Cerebellar nuclear complex (tissue), 1 donor: ENCODE data around the gene FGFR2.

Experiments used
- DNase-seq, 2 experiments: peaks; one replicate each; lab custom pipeline; 2025; lab: John Stamatoyannopoulos, UW

Gene FGFR2

DNA sequence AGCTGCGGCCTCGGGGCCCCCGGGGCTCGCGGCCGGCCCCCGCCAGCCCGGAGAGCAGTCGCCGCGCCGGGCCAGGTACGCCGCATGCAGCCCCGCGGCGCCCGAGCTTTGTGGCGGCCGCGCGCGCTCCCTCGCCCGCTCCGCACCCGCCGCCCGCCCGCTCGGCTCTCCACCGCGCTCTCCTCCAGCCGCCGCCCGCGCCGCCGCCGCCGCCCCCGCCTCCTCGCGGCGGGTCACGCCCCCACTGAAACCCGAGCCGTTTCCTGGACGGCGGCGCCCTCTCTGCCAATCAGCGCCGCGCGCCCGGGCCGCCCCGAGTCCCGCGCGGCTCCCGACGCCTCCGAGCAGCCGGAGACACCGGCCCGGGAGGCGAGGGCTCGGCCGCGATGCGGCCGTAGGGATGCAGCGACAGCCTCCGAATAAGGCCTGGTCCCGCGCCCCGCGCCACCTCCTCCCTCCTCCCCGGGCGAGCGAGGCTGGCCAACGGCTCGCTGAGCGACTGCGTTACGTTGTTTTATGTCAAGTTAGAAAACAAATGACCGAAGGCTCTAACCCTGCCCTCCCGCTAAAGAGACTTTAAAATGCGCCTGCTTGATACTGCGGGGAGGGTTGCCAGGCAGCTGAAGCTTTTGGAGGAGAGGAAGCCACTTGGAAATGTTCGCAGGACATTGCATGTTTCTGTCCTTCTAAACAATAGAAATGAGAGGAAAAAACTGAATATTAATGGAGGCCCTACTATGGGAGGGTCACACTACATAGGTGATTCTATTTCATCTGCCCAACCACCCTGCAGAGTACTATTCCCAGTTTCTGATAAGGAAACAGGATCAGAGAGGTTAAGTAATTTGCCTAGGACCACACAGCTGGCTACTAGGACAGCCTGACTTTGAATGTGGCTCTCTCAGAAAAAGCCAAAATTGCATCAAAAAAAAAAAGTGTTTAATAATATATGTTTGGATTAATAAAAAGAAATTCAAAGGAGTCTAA is at the start of gene FGFR2:
Gene FGFR2 (minus strand): TSS at position 182 of the 987 bp plus-strand sequence. CDS start 4,627 bp downstream, outside the sequence.
- no peak for DNase-seq

DNA sequence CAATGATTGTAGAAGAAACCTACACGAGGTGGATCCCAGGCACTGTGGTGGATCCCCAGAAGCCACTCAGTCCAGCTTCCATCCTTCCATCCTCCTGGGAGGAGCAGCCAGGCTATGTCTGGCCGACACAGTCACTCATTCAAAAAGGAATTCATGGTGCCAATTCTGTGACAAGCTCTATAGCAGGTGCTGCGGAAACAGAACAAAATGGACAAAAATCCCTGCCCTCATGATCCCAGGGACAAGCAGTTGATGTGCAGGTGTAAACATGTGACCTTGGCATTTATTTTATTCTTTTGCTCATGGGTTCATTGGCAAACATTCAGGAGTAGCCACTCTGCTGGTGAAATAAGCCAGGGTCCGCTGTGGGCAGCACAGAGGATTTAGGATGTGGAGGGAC is 49.2 kb upstream of the FGFR2 start:
- no peak for DNase-seq

DNA sequence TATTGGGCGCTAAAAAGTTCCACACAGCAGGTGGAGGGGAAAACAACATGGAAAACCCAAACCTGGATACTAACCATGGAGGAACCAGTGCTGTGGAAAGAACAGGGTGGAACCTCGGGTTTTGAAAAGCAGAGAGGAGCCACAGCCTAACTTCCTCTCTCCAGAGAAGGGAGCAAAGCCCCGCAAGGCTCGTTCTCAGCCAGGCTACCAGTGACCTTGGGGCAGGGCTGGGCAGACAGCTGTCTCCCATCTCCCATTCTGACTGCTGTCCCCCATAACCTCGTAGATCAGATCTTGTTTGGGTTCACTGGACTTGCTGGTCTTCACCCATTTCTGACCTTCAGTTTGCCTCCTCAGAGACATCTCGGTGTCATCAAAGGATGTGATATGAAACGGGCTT is 47.5 kb upstream of the FGFR2 start:
- DNase-seq, result no peak

DNA sequence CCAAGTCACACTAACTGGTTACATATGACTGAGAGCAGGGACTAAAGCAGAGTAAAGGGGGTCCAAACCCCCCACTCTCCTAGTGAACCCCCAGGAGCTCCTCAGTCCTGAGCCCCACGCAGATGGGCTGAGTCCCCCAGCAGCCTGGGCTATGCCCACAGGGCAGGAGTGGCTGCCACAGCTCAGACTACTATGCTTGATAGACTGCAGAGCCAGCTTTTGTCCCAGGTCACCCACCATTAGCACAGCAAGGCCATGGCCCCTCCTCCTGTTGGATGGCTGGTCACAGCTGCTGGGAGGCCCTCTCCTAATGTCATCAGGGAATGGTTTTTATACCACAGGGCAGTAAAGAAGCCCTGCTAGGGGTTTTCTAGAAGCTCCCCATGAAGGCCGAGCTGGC is 46.3 kb upstream of the FGFR2 start:
- no peak for DNase-seq

DNA sequence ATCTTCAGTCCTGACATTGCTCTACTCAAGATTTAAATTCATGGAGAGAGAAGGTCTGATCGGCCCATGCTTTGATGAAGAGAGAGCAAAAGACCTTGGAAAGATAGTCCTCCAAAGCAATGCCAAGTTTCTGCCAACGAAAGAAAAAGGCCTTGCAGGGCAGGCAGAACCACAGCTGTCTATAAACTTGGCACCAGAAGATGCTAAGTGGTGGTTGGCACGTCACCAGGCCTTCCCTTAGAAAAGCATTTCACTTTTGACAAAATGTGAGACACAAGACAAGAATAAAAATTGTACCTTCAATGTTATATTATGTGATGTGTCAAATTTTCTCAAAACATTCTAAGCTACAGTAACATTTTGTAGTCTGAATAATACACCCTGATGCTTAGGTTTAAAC is 42.0 kb upstream of the FGFR2 start:
- DNase-seq, result no peak

- no peak for DNase-seq
Measured at GRCh38 chr10:121639416-121639815, 41.2 kb upstream of the FGFR2 start.

- DNase-seq, result no peak
Measured at GRCh38 chr10:121637437-121637836, 39.2 kb upstream of the FGFR2 start.

DNA sequence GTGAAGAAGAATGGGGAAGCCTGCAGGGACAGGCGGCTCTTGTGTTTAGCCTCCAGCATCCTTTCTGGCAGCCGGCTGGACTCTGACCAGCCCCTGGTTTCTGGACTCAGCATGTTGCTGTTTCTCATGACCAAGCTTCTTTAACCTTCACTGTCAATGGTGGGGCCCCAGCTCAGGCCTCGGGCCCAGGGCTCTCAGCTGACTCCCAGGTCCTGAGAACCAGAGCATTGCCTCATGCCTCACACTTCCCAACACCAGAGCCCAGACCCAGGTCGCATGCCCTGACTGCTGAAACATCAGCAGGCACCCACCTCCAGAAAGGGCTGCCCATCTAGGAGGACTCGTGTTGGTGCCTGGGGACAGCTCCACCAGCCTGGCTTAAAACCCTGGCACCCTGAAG is 34.8 kb upstream of the FGFR2 start:
- DNase-seq, result no peak

- no peak for DNase-seq
Measured at GRCh38 chr10:121631365-121632029, 33.3 kb upstream of the FGFR2 start.

- no peak for DNase-seq
Measured at GRCh38 chr10:121628859-121629258, 30.6 kb upstream of the FGFR2 start.

DNA sequence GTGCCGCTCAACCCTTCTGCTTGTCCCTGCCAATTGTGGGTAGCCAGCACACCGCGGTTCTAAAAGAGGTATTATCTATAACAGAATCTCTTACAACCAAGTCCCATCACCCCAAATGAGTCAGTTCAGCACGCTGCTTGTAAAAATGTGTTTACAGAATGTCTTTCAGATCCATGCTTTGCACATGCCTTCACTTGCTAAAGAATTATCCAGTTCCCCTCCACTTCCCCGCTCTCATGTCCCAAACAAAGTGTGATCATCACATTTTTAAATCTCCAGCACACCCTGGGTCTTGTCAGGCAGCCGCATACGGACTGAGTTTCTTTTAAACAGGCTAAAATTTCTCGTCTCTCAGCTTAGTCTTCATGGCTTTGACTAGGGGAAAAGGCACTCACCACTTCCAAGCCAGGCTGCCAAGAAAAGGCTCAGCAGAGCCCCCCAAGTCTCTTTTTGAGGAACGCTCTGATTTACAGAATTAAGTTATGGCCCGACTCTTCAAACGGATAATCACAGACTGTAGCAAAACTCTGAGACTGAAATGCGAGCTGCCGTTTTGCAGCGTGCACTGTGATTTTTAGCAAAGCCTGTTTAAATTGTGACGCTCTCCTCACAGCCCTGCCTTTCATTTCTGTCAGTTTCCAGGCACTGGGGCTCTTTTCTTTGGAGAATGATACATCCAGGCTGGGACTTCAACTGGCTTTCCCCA is 29.8 kb upstream of the FGFR2 start:
- DNase-seq, result no peak

DNA sequence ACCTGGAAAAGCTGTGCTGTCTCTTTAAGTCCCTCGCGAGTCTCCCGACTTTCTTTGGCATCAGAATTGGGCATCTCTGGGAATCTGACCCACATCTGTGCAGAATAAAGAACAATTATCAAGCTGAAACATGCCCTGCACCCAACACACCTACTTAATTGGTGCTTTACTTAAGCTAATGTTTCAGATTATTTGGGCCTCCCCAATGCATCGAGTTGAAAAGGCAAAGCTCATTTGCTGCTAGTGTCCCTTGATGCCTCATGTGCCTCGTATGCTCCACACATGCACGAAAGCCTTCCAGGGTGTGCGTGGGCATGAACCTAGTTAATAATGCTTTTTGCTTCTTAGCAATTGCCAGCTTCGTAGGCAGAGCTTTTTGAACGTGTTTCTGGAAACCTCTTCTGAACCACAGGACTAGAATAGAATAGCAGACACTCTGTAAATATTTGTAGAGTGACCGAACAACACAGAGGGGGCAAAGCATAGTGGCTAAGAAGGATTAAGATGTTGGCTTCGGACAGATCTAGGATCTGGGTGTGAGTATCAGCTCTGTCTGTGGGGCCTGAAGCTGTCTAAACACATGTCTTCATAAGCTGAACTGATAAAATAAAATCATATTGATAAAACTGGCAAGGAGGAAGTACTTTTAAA is 26.7 kb upstream of the FGFR2 start:
- no peak for DNase-seq

DNA sequence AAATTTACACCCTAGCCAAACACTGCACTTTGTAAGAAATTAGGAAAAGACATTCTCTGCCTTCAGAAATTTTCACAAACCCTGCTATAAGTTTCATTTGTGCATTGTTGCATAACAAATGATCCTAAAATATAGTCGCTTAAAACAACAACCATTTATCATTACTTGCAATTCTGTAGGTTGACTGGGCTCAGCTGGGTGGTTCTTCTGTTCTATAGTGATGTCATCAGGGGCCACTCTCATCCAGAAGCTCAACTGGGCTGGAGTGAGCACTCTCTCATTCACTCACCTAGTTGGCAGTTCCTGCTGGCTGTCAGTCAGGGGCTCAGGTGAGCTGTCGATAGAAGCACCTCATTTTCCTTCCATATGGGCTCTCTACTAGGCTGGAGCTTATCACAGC is 20.7 kb upstream of the FGFR2 start:
- no peak for DNase-seq

DNA sequence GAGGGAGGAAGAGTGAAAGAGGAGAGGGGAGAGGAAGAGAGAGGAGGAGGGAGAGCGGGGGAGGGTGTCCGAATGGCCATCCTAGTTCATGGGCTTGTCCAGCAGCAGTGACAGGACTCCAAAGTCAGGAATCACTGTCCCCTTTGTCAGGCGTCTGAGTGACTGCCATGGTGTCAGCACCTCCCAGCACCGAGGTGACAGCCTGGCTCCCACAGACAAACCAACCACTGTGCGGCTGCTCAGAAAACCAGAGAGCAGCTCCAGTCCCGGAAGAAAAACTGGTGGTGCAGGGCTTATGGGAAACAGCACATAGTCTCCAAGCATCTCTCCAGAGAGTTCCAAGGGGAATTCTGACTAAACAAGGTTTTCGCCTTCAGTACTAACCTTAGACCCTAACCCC is 18.9 kb upstream of the FGFR2 start:
- DNase-seq, result no peak

GRCh38 chr10:121616291-121616690 is 18.0 kb upstream of the FGFR2 start:
- DNase-seq, result no peak

DNA sequence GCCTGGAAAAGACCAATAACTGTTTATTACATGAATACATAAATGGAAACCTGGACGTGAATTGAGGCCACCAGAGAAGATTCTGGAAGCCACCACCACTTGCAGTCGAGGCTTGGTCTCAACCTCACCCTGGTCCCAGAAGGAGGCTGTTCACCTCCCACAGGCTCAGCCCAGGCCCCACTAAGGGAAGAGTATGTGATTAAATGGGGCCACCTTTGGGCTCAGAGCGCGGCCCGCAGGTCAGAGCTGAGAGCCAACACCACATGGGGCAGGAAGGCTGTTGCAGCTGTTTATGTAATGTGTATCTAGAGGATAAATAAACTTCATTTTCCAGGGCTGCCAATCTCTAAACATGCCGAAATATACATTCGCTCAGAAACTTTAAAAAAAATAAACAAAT is 17.6 kb upstream of the FGFR2 start:
- DNase-seq, result no peak

GRCh38 chr10:121615435-121615793 is 17.2 kb upstream of the FGFR2 start:
- DNase-seq, result no peak

DNA sequence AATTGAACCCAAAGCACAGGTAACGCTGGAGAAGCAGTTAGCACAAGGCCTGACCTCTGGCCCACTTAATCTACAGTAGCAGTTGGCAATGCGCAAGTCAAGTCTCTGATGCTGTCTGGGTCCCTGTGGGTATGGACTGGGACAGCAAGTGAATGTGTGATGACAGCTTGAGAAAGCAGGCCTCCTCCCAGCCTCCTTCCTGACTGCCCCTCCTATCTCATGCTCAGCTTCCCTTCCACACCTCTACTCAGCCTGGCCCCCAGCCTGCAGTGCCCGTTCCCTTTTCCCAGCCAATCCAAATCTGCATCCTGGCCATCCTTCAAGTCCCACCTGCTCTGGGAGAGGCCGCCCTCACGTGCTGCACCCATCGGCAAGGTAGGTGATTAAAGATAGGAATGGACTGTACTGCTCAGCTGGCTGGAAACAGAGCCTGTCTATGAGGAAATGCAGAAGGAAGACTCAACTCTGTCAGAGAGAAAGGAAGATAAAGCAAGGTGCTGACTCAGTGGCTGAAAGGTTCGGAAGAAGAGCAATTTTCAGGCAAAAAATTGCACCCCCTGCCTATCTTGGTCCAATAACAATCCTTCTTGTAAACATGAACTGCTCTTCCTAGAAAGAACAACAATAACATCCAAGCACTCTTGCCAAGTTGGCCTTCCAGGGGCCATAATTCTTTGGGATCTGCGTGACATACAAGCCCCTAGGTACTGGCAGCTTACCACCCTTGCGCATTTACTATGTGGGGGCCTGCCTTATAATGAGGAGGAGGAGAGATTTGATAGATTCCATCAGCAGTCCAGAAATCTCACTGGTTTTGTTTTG is 16.6 kb upstream of the FGFR2 start:
- no peak for DNase-seq

DNA sequence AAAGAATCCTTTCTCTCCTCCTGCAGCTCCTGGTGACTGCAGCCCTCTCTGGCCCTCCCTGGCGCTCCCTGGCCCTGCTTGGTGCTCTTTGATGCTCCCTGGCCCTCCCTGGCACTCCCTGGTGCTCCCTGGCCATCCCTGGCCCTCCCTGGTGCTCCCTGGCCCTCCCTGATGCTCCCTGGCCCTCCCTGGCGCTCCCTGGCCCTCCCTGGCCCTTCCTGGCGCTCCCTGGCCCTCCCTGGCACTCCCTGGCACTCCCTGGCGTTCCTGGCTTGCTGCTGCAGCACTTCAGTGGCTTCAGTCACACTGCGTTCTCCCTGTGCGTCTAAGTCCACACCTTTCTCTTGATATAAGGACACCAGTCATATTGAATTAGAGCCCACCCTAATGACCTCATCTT is 15.2 kb upstream of the FGFR2 start:
- no peak for DNase-seq

- DNase-seq, result no peak
Measured at GRCh38 chr10:121611393-121612159, 13.3 kb upstream of the FGFR2 start.
